Activated naive CD8-positive, alpha-beta T cell treated with anti-CD3 and anti-CD28 coated beads, Interleukin-2, amount 10 ng/mL, durations not matched to agents 7 days and 5 days (primary cell): ENCODE data around the gene CILP. TPM values are rescaled to one million over a fixed set of nuclear protein-coding genes. Genes with fewer than 3 reads are reported as not detected.
"Not testable (repeated sequence)": the region's sequence is repeated elsewhere in the genome, so short reads cannot be mapped to it uniquely, and the experiment has no call there.

ENCODE experiments used
- ATAC-seq: fragments of 150-1000 bp; cut with Tn5 transposase; one replicate; pipeline ENCODE4 v1.10.0; 2021; ENCODE audit warnings: low read depth, moderate library complexity
- POLR2A ChIA-PET: fragments of 350-600 bp; sonication (Branson Sonifier 250); formaldehyde crosslinking; loops from one replicate; lab custom pipeline; 2021; ENCODE audit warnings: antibody characterized with exemption; lab: Charles Lee
- DNase-seq: peaks from one replicate; pipeline ENCODE4 v3.0.0; 2021
- H3K27ac Mint-ChIP-seq: one replicate; pipeline ENCODE4 v1.8.0; 2022; ENCODE audit warnings: mild to moderate bottlenecking, mixed read lengths
- H3K27me3 Mint-ChIP-seq: one replicate; pipeline ENCODE4 v1.8.0; 2022; ENCODE audit warnings: mild to moderate bottlenecking, moderate library complexity, mixed read lengths
- H3K36me3 Mint-ChIP-seq: one replicate; pipeline ENCODE4 v1.8.0; 2021; ENCODE audit warnings: mild to moderate bottlenecking, mixed read lengths
- H3K4me1 Mint-ChIP-seq: one replicate; pipeline ENCODE4 v1.8.0; 2021; ENCODE audit warnings: mixed read lengths
- H3K4me3 Mint-ChIP-seq: one replicate; pipeline ENCODE4 v1.8.0; 2022; ENCODE audit warnings: mild to moderate bottlenecking, moderate library complexity, mixed read lengths
- H3K9me3 Mint-ChIP-seq: one replicate; pipeline ENCODE4 v1.8.0; 2021; ENCODE audit warnings: mixed read lengths
- total RNA-seq, 2 experiments: library from RNA; stranded (reverse); gene quantifications; one replicate each; pipeline ENCODE4 v1.2.3, GENCODE V29; 2021

The CILP gene
- total RNA-seq, 2 experiments from 2014 or later: 0.17 TPM

- ATAC-seq (no peak), DNase-seq (no peak)
- Mint-ChIP-seq H3K9me3 (no peaks in the 10 kb centered on the region), H3K36me3 (peaks cover 10% of the 10 kb centered on the region), H3K4me1 (peaks cover 21% of the 10 kb centered on the region), H3K27ac (peak overlapping the region; percentile 16), H3K27me3 (no peaks in the 10 kb centered on the region), H3K4me3 (peak overlapping the region; percentile 99)
- POLR2A ChIA-PET: interaction anchor here (0.7 to 1.3 kb wide), 3 partner anchors 122 to 484 kb away, joined by 4 to 6 read pairs (median 5); partner anchors contain the start of gene RNU5B-1
Observed at GRCh38 chr15:65182538-65182937, 28.7 kb downstream of the CILP start.

DNA sequence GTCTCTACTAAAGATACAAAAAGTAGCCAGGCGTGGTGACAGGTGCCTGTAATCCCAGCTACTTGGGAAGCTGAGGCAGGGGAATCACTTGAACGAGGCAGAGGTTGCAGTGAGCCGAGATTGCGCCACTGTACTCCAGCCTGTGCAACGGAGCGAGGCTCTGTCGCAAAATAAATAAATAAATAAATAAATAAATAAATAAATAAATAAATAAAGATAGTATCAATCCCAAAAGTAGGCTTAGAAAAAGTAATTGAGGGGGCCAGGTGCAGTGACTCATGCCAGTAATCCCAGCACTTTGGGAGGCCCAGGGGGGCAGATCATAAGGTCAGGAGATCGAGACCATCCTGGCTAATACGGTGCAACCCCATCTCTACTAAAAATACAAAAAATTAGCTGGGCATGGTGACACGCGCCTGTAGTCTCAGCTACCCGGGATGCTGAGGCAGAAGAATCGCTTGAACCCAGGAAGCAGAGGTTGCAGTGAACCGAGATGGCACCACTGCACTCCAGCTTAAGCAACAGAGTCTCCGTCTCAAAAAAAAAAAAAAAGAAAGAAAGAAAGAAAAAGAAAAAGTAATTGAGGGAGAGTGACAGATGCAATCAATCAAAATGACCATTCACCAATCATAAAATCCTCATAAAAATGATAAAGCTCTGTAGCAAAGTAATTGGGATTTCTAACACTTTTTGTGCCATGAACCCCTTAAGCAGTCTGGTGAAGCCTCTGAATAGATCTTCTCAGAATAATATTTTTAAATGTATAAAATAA lies 29.5 kb downstream of the CILP start:
- ATAC-seq, H3K27me3 Mint-ChIP-seq, H3K9me3 Mint-ChIP-seq, H3K27ac Mint-ChIP-seq, DNase-seq: not testable (repeated sequence)
- POLR2A ChIA-PET: interaction anchor here (0.7 to 1.3 kb wide), 4 partner anchors 40 to 483 kb away, joined by 3 to 6 read pairs (median 4); partner anchors contain the start of gene RNU5B-1
- Mint-ChIP-seq H3K36me3 (peaks cover 12% of the 10 kb centered on the region), H3K4me3 (peak overlapping the region; percentile 47), H3K4me1 (peaks cover 23% of the 10 kb centered on the region)

DNA sequence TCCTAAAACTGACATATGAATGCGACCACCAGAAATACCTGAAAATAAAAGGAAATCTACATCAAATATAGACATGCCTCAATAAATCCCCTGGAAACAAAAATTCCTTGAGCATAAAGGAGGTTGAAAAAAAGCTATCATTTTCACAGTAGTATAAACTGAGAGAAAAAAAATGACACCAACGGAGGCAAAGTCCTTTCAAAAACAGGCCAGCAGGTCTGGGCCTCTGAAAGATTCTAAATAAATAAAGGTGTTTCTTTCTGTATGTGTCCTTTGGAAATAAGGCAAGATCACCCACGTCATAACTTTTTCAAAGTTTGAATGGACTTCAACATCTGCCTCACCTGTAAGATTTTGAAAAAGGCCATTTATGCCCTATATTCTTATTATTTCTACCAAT lies 31.1 kb downstream of the CILP start:
- Mint-ChIP-seq H3K4me3 (no peak overlapping the region), H3K9me3 (no peaks in the 10 kb centered on the region), H3K4me1 (peaks cover 19% of the 10 kb centered on the region), H3K27me3 (no peaks in the 10 kb centered on the region), H3K36me3 (peaks cover 12% of the 10 kb centered on the region), H3K27ac (no peak overlapping the region)
- DNase-seq (no peak), ATAC-seq (no peak)
- POLR2A ChIA-PET: no interaction called here

DNA sequence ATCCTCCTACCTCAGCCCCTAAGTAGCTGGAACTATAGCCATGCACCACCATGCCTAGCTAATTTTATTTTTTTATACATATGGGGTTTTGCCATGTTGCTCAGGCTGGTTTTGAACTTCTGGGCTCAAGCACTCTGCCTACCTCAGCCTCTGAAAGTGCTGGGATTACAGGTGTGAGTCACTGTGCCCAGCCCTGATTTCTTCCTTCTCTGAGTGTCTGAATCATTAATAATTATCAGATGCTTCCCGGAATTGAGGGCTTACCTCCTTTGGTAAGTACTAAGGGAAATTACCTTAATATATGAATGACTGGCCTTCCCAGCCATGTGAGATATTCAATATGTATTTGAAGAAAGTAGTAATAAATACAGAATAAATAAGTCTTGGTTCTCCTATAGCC lies 33.4 kb downstream of the CILP start:
- no peak for ATAC-seq
- Mint-ChIP-seq H3K36me3 (peaks cover 14% of the 10 kb centered on the region), H3K4me3 (no peak overlapping the region)

GRCh38 chr15:65176056-65176455 lies 35.2 kb downstream of the CILP start:
- ATAC-seq: no peak
- no peak for DNase-seq
- H3K4me1 Mint-ChIP-seq: peaks cover 4% of the 10 kb centered on the region
- H3K9me3 Mint-ChIP-seq: no peaks in the 10 kb centered on the region
- no peak overlapping the region for H3K4me3 Mint-ChIP-seq
- no peaks in the 10 kb centered on the region for H3K27me3 Mint-ChIP-seq
- POLR2A ChIA-PET: no interaction called here
- H3K36me3 Mint-ChIP-seq: peaks cover 12% of the 10 kb centered on the region
- no peak overlapping the region for H3K27ac Mint-ChIP-seq

More for the DNA sequence above, 33.4 kb downstream of the CILP start:
- no peak overlapping the region for H3K27ac Mint-ChIP-seq
- no peaks in the 10 kb centered on the region for H3K9me3 Mint-ChIP-seq
- POLR2A ChIA-PET: interaction anchor here (0.6 kb wide), 1 partner anchor 9 kb away, joined by 7 read pairs; no protein-coding TSS in a partner anchor
- no peak for DNase-seq
- peaks cover 13% of the 10 kb centered on the region for H3K4me1 Mint-ChIP-seq
- H3K27me3 Mint-ChIP-seq: no peaks in the 10 kb centered on the region

DNA sequence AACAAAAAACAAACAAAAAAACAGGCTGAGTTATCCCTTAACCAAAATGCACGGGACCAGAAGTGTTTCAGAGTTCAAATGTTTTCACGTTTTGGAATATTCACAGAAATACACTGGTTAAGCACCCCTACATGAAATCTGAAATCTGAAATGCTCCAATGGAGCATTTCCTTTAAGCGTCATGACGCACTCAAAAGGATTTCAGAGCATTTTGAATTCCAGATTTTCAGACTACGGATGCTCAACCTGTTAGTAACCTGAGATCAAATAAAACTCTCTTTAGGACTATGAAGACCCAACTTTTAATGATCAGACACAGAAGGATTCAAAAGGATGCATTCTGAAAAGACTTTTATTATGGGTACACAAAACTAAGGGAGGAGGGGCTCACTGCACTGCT lies 35.8 kb downstream of the CILP start:
- no peak for DNase-seq
- Mint-ChIP-seq H3K9me3 (no peaks in the 10 kb centered on the region), H3K4me3 (no peak overlapping the region), H3K27ac (no peak overlapping the region), H3K36me3 (peaks cover 11% of the 10 kb centered on the region), H3K27me3 (no peaks in the 10 kb centered on the region), H3K4me1 (peaks cover 3% of the 10 kb centered on the region)
- POLR2A ChIA-PET: no interaction called here
- no peak for ATAC-seq

DNA sequence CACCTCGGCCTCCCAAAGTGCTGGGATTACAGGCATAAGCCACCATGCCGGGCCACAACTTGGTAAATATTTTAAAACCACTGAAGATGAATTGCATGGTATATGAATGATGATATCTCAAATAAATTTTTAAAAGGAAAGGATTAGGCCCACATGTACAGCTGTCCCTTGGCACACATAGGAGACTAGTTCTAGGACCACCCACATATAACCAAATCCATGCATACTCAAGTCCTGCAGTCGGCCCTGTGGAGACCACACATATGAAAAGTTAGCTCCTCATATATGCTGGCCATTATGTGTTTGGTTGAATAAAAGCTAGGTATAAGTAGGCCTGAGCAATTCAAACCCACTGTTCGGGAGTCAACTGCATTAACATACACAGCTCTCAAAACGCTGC lies 36.8 kb downstream of the CILP start:
- H3K4me3 Mint-ChIP-seq: no peak overlapping the region
- H3K4me1 Mint-ChIP-seq: peaks cover 3% of the 10 kb centered on the region
- H3K27me3 Mint-ChIP-seq: no peaks in the 10 kb centered on the region
- no peak overlapping the region for H3K27ac Mint-ChIP-seq
- ATAC-seq: no peak
- no peak for DNase-seq
- POLR2A ChIA-PET: interaction anchor here (1.1 kb wide), 1 partner anchor 11 kb away, joined by 3 read pairs; no protein-coding TSS in a partner anchor
- peaks cover 13% of the 10 kb centered on the region for H3K36me3 Mint-ChIP-seq
- H3K9me3 Mint-ChIP-seq: no peaks in the 10 kb centered on the region

- Mint-ChIP-seq H3K9me3 (no peaks in the 10 kb centered on the region), H3K4me1 (peaks cover 2% of the 10 kb centered on the region), H3K4me3 (no peak overlapping the region), H3K36me3 (peaks cover 12% of the 10 kb centered on the region), H3K27ac (no peak overlapping the region), H3K27me3 (no peaks in the 10 kb centered on the region)
- DNase-seq: no peak
- no peak for ATAC-seq
- POLR2A ChIA-PET: no interaction called here
Observed at GRCh38 chr15:65172531-65172930, 38.7 kb downstream of the CILP start.

DNA sequence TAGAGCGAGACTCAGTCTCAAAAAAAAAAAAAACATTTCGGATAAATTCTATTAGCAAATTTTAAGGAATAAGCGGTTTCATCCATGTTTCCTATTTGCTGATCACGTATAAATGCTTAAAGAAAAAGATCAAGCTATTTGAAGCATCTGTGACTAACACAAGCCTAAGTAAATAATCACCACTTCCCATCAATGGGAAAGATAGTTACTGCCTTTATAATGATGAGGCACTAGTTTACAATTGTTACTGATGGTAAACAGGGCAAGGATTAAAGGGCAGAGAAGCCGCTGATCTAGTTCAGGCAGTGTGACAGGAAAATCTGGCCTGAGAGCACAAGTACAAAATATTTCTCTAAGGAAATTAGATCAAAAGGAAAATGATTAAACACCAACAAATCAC lies 39.8 kb downstream of the CILP start:
- DNase-seq (no peak), ATAC-seq (no peak)
- H3K36me3 Mint-ChIP-seq: peaks cover 13% of the 10 kb centered on the region
- H3K9me3 Mint-ChIP-seq: no peaks in the 10 kb centered on the region
- no peak overlapping the region for H3K27ac Mint-ChIP-seq
- H3K27me3 Mint-ChIP-seq: no peaks in the 10 kb centered on the region
- no peaks in the 10 kb centered on the region for H3K4me1 Mint-ChIP-seq
- H3K4me3 Mint-ChIP-seq: no peak overlapping the region
- POLR2A ChIA-PET: no interaction called here

DNA sequence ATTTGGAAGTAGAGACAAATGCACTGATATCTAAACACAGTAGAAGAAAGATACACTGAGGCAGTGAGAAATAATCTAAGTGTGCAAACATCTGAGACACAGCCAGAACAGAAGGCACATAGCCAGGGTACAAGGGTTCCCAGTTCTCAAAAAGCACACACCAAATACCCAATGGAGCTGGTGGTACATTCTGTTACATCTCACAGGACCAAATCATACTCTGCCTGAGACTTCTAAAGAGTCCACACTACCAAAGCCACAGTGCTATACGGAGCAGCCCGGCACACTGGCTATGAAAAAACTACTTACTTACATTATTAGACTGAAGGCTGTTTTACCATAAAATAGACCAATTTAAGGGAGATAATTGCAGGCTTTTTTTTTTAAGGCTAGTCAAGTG lies 45.4 kb downstream of the CILP start:
- Mint-ChIP-seq H3K27ac (no peak overlapping the region), H3K9me3 (no peaks in the 10 kb centered on the region), H3K36me3 (peaks cover 10% of the 10 kb centered on the region), H3K4me1 (no peaks in the 10 kb centered on the region), H3K4me3 (no peak overlapping the region), H3K27me3 (no peaks in the 10 kb centered on the region)
- ATAC-seq (no peak), DNase-seq (no peak)
- POLR2A ChIA-PET: interaction anchor here (0.7 kb wide), 1 partner anchor 707 kb away, joined by 3 read pairs; no protein-coding TSS in a partner anchor

- ATAC-seq (no peak), DNase-seq (no peak)
- no peak overlapping the region for H3K4me3 Mint-ChIP-seq
- peaks cover 6% of the 10 kb centered on the region for H3K36me3 Mint-ChIP-seq
- no peaks in the 10 kb centered on the region for H3K9me3 Mint-ChIP-seq
- POLR2A ChIA-PET: no interaction called here
- H3K27ac Mint-ChIP-seq: no peak overlapping the region
- no peaks in the 10 kb centered on the region for H3K27me3 Mint-ChIP-seq
- no peaks in the 10 kb centered on the region for H3K4me1 Mint-ChIP-seq
Observed at GRCh38 chr15:65164139-65164538, 47.1 kb downstream of the CILP start.

- H3K4me1 Mint-ChIP-seq: no peaks in the 10 kb centered on the region
- H3K9me3 Mint-ChIP-seq: no peaks in the 10 kb centered on the region
- no peak overlapping the region for H3K4me3 Mint-ChIP-seq
- DNase-seq: no peak
- H3K27me3 Mint-ChIP-seq: no peaks in the 10 kb centered on the region
- no peak for ATAC-seq
- H3K27ac Mint-ChIP-seq: no peak overlapping the region
- POLR2A ChIA-PET: no interaction called here
- H3K36me3 Mint-ChIP-seq: peaks cover 5% of the 10 kb centered on the region
Observed at GRCh38 chr15:65163041-65163440, 48.2 kb downstream of the CILP start.

GRCh38 chr15:65156692-65157091 lies 54.6 kb downstream of the CILP start:
- no peaks in the 10 kb centered on the region for H3K27me3 Mint-ChIP-seq
- POLR2A ChIA-PET: no interaction called here
- no peak for DNase-seq
- no peak overlapping the region for H3K4me3 Mint-ChIP-seq
- no peak overlapping the region for H3K27ac Mint-ChIP-seq
- no peak for ATAC-seq
- H3K4me1 Mint-ChIP-seq: no peaks in the 10 kb centered on the region
- H3K9me3 Mint-ChIP-seq: no peaks in the 10 kb centered on the region
- peaks cover 19% of the 10 kb centered on the region for H3K36me3 Mint-ChIP-seq

DNA sequence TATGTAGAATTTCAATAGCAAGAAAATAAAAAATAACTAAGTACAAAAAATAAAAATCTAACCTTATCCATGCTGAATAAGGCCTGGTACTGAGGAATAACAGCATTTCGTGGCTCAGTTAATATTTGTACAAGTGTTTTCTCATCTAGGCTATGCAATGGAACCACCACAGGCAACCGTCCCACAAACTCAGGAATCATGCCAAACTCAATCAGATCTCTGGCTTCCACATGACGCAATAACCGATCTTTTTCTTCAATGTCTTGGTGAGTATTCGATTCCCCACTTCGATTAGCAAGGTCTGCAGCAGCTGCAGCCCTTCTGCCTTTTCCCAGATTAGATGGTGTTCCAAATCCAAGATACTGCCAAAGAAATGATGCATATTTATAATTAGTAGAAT lies 56.6 kb downstream of the CILP start:
- H3K4me1 Mint-ChIP-seq: no peaks in the 10 kb centered on the region
- H3K9me3 Mint-ChIP-seq: no peaks in the 10 kb centered on the region
- DNase-seq (no peak), ATAC-seq (no peak)
- no peaks in the 10 kb centered on the region for H3K27me3 Mint-ChIP-seq
- no peak overlapping the region for H3K27ac Mint-ChIP-seq
- POLR2A ChIA-PET: no interaction called here
- H3K4me3 Mint-ChIP-seq: no peak overlapping the region
- H3K36me3 Mint-ChIP-seq: peaks cover 23% of the 10 kb centered on the region
